Stimulated activated CD4-positive, alpha-beta T cell treated with anti-CD3 and anti-CD28 coated beads, TNF-alpha, amount 100 ng/mL, for 48 hours (primary cell): ENCODE measurements around the gene DIS3L2.
"Not testable (repeated sequence)": the region's sequence is repeated elsewhere in the genome, so short reads cannot be mapped to it uniquely, and the experiment has no call there.

Source experiments
- DNase-seq, 3 donors: peaks; one replicate each; pipeline ENCODE4 v3.0.0-alpha.2; 2020; ENCODE audit warnings: low read depth in 3 of 3

Gene DIS3L2

GRCh38 chr2:232174662-232175061 lies 213.1 kb downstream of the DIS3L2 start:
- DNase-seq = no peak

DNA sequence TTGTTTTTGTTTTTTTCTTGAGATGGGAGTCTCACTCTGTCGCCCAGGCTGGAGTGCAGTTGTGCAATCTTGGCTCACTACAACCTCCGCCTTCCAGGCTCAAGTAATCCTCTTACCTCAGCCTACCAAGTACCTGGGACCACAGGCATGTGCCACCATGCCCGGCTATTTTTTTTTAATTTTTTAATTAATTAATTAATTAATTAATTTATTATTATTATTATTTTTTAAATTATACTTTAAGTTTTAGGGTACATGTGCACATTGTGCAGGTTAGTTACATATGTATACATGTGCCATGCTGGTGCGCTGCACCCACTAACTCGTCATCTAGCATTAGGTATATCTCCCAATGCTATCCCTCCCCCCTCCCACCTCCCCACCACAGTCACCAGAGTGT lies 215.1 kb downstream of the DIS3L2 start:
- not testable (repeated sequence) for DNase-seq

- DNase-seq = no peak
These were observed 221.8 kb downstream of the DIS3L2 start for GRCh38 chr2:232183279-232183678.

DNA sequence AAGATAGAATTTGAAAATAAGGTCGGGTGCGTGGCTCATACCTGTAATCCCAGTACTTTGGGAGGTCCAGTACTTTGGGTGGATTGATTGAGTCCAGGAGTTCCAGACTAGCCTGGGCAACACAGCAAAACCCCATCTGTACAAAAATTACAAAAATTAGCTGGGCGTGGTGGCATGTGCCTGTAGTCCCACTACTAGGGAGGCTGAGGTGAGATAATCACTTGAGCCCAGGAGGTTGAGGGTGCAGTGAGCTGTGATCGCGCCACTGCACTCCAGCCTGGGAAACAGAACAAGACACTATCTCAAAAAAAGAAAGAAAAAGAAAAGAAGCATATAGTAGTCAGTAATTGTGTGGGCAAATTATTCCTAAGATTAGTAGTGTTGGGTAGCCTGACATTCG lies 222.8 kb downstream of the DIS3L2 start:
- no peak for DNase-seq

DNA sequence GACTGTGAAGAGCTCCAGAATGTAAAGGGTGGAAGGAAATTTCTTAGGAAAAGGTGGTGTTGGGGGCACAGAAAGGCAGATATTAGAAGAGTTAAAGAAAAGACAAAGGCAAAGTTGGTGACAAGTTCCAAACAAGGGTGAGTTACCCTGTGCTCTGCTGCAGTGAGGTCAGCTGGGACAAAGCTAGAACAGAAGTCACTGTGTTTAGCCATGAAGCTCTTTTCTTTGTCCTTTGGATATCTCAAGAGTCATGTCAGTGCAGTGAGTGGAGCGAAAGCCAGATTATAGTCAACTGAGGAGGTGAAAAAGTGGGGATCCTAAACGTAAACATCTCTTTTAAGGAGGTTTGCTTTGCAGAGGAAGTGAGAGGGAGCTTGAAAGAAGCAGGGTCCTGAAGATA lies 229.3 kb downstream of the DIS3L2 start:
- DNase-seq = no peak

DNA sequence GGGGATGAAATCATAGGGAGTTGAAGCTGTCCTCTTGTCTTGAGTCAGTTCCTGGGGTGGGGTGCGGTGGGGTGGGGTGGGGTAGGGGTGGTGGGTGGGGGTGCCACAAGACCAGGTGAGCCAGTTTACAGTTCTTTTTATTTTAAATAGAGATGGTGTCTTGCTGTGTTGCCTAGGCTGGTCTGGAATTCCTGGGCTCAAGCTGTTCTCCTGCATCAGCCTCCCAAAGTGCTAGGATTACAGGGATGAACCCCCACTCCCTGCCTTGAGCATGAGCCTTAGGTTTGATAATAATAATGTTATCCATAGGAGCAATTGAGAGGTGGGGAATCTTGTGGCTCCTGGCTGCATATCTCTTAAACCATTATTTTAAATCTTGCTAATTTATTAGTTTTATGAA lies 234.0 kb downstream of the DIS3L2 start:
- no peak for DNase-seq

GRCh38 chr2:232196802-232197201 lies 235.3 kb downstream of the DIS3L2 start:
- no peak for DNase-seq

DNA sequence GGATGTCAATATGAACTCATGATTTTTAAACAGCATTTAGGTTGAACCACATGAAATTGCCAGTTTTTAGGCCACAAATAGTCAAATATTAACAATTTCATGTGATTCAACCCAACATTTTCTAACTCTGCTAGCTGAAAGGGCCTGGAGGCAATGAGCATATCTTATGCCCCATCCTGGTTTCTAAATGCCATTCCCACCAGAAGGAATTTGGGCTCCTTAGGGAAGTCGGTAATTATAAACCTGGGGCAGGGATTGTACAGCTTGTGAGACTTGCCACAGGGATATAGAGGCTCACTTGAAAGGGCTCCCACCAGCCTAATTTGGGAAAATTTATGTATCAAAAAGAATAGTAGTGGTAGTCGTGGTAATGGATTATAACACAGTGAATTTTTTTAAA lies 238.7 kb downstream of the DIS3L2 start:
- no peak for DNase-seq

GRCh38 chr2:232203166-232203891 lies 241.8 kb downstream of the DIS3L2 start:
- no peak for DNase-seq

DNA sequence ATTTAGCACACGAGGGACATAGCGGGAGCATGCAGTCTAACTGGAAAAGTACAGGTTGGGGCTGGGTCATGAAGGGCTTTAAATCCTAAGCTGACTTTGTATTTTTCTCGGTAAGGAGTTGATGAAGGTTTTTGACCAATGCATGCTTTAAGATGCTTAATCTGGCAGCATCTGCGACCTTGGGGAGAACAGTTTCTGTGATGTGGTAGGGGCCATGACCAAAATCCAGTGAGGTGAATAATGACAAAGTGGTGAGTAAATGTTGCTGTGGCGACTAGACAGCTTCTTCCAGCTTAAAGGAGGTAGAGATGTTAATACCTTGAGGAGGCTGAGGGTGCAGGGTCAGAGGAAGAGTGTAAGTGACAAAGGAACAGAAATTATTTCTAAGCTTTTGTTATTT lies 242.4 kb downstream of the DIS3L2 start:
- no peak for DNase-seq

- DNase-seq = no peak
These were observed 243.0 kb downstream of the DIS3L2 start for GRCh38 chr2:232204457-232204931.

DNA sequence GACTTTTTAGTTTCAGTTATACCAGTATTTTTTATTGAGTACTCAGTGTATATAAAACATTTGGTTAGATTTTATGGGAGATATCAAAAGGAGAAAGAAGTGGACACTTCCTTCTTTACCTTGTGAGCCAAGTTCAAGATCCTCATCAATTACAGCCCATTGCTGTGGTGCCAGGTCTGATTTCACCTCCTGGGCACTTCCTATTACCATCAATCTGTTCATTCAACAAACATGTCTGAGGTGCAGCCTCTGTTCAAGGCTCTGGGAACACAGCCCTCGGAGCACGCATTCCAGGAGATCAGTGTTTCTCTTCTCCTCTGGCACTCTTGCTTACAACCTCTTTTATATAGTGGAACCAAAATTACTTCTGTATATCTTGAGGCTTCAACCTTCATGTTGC lies 245.7 kb downstream of the DIS3L2 start:
- no peak for DNase-seq

DNA sequence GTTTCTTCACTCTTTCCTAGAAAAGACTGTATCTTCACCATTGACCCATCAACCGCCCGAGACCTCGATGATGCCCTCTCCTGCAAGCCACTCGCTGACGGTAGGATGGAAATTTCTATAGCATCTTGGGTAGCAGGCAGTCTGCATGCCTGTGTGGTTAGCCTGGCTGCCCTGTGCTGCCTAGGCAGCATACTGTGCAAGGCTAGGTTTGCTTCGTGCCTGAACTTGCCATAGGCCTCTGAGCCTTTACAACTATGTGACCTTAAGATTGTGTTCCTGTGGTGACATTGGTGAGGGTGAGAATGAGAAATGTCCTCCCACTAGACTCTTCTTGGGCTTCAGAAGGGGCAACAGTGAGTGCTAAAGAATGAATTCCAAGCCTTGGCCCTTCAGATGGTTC lies 248.8 kb downstream of the DIS3L2 start:
- DNase-seq = no peak

GRCh38 chr2:232211743-232212686 lies 250.5 kb downstream of the DIS3L2 start:
- DNase-seq = no peak

GRCh38 chr2:232213176-232213575 lies 251.7 kb downstream of the DIS3L2 start:
- DNase-seq = no peak

DNA sequence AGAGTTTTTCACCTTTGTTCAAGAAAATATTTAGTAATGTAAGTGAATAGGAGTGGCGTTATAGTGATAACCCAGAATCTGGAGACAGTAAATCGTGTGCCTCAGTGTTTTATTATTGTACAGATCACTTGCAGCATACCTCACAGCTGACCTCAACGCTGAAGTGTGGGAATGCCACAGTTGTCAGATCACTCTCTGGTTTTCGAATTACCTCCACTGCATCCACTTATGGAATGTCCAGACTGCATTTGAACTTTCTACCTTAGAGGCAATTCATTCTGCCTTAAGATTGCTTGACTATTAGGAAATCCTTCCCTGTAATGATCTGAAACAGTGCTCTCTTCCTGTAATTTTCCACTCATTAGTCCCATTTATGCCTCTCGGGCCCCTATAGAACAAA lies 252.5 kb downstream of the DIS3L2 start:
- DNase-seq = no peak

GRCh38 chr2:232216028-232216427 lies 254.5 kb downstream of the DIS3L2 start:
- DNase-seq = no peak

- DNase-seq = no peak
These were observed 257.4 kb downstream of the DIS3L2 start for GRCh38 chr2:232218778-232219495.

GRCh38 chr2:232219496-232219870 lies 258.0 kb downstream of the DIS3L2 start:
- DNase-seq = no peak

- DNase-seq = no peak
These were observed 258.4 kb downstream of the DIS3L2 start for GRCh38 chr2:232219932-232220331.

- no peak for DNase-seq
These were observed 263.9 kb downstream of the DIS3L2 start for GRCh38 chr2:232225429-232225828.

- no peak for DNase-seq
These were observed 264.4 kb downstream of the DIS3L2 start for GRCh38 chr2:232225895-232226294.
